Measurements from ENCODE around the gene GMEB2. TPM values are rescaled to one million over a fixed set of nuclear protein-coding genes. Genes with fewer than 3 reads are reported as not detected.
"Not testable (repeated sequence)": the region's sequence is repeated elsewhere in the genome, so short reads cannot be mapped to it uniquely, and the experiment has no call there.

GMEB2 gene
- total RNA-seq, 1 donor from 2014 or later = 17.4 TPM

- intact Hi-C loops (cut with micrococcal nuclease) = no loop called here
Measured at GRCh38 chr20:63619086-63619485, 7.8 kb downstream of the GMEB2 start.

- intact Hi-C loops (cut with micrococcal nuclease) = no loop called here
Measured at GRCh38 chr20:63618291-63618980, 8.5 kb downstream of the GMEB2 start.

GRCh38 chr20:63617876-63618265, 9.0 kb downstream of the GMEB2 start:
- intact Hi-C loops (cut with micrococcal nuclease) = no loop called here

- intact Hi-C loops (cut with micrococcal nuclease) = no loop called here
Measured at GRCh38 chr20:63617092-63617875, 9.6 kb downstream of the GMEB2 start.

GRCh38 chr20:63613863-63614594, 12.9 kb downstream of the GMEB2 start:
- intact Hi-C loops (cut with micrococcal nuclease) = not testable (repeated sequence)

GRCh38 chr20:63612276-63612931, 14.5 kb downstream of the GMEB2 start:
- intact Hi-C loops (cut with micrococcal nuclease) = no loop called here

GRCh38 chr20:63611646-63612045, 15.3 kb downstream of the GMEB2 start:
- intact Hi-C loops (cut with micrococcal nuclease) = no loop called here

- intact Hi-C loops (cut with micrococcal nuclease) = no loop called here
Measured at GRCh38 chr20:63610581-63611435, 16.1 kb downstream of the GMEB2 start.

- intact Hi-C loops (cut with micrococcal nuclease) = no loop called here
Measured at GRCh38 chr20:63606686-63607085, 20.2 kb downstream of the GMEB2 start.

- intact Hi-C loops (cut with micrococcal nuclease) = no loop called here
Measured at GRCh38 chr20:63602321-63602720, 24.6 kb downstream of the GMEB2 start.

GRCh38 chr20:63601679-63602078, 25.2 kb downstream of the GMEB2 start:
- intact Hi-C loops (cut with micrococcal nuclease) = not testable (repeated sequence)

GRCh38 chr20:63599396-63600050, 27.4 kb downstream of the GMEB2 start:
- intact Hi-C loops (cut with micrococcal nuclease) = no loop called here

GRCh38 chr20:63598479-63599395, 28.2 kb downstream of the GMEB2 start:
- intact Hi-C loops (cut with micrococcal nuclease) = no loop called here

- intact Hi-C loops (cut with micrococcal nuclease) = no loop called here
Measured at GRCh38 chr20:63597651-63598478, 29.0 kb downstream of the GMEB2 start.

GRCh38 chr20:63596423-63596822, 30.5 kb downstream of the GMEB2 start:
- intact Hi-C loops (cut with micrococcal nuclease) = no loop called here

- intact Hi-C loops (cut with micrococcal nuclease) = no loop called here
Measured at GRCh38 chr20:63595416-63596127, 31.3 kb downstream of the GMEB2 start.

- intact Hi-C loops (cut with micrococcal nuclease) = no loop called here
Measured at GRCh38 chr20:63594043-63594561, 32.8 kb downstream of the GMEB2 start.

All from T-helper 2 cell treated with Interferon-gamma antibody and Interleukin-4, amounts not matched to agents 100 ng/mL and 5 ng/mL, for 36 hours (primary cell).